ENCODE data around the gene SPTY2D1.
"Not testable (repeated sequence)": the region's sequence is repeated elsewhere in the genome, so short reads cannot be mapped to it uniquely, and the experiment has no call there.

SPTY2D1 gene

DNA sequence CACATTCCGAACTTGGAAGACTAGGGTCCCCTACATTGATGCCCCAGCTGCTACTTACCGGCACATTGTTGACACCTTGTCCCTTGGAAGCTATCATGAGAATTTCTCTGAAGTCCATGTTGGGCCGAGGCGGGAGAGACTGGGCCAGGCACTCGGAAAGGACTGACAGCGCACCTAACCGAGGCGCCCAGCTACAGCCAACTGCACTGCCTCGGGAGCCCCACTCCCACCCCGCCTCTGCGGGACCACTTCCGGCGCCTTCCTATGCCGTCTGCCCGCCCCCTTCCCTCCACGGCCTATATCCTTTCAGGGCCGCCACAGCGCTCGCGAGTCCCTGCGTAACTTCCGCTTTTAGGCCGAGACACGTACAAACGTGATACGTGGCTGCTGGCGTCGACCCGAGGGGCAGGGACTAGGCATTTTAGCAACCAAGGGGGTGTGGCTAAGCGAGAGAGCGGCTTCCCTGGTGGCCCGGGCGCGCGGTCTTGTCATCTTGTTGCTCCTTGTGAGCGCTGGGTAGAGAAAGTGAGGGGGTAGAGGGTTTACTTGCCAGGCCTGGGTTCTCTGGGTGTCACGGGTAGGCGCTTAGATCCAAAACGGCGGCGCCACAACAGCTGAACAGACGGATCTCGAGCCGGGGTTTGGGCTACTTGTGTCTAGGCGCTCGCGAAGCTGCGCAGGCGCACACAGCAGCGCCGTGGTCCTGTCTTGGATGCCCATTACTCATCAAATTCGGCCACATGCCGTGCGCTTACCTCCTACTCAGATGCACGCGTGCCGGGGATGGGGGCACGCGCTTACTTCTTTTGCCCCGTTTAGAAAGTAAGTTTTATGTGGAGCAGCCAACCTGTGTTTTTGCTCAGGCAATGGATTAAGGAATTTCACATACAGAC is at the start of gene SPTY2D1:
Gene SPTY2D1, minus strand, starts transcription at position 203 of the 893 bp plus-strand sequence. Its CDS starts 85 bp downstream, at position 118.
- H3K4me3 ChIP-seq (ENCODE audit: control insufficient read depth, low read depth, low read length), result peak within 1 kb of the TSS; percentile 99
- TF ChIP-seq, protein P1, sequence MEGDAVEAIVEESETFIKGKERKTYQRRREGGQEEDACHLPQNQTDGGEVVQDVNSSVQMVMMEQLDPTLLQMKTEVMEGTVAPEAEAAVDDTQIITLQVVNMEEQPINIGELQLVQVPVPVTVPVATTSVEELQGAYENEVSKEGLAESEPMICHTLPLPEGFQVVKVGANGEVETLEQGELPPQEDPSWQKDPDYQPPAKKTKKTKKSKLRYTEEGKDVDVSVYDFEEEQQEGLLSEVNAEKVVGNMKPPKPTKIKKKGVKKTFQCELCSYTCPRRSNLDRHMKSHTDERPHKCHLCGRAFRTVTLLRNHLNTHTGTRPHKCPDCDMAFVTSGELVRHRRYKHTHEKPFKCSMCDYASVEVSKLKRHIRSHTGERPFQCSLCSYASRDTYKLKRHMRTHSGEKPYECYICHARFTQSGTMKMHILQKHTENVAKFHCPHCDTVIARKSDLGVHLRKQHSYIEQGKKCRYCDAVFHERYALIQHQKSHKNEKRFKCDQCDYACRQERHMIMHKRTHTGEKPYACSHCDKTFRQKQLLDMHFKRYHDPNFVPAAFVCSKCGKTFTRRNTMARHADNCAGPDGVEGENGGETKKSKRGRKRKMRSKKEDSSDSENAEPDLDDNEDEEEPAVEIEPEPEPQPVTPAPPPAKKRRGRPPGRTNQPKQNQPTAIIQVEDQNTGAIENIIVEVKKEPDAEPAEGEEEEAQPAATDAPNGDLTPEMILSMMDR (conservative IDR thresholded peaks at IDR 0.05; ENCODE audit: control insufficient read depth, insufficient read depth, low read depth, low read length), result no peak
- peak; percentile 99 for DNase-seq (ENCODE audit: low read depth)

GRCh38 chr11:18682466-18682865 is 48.3 kb upstream of the SPTY2D1 start:
- no peak for DNase-seq (ENCODE audit: low read depth)
- TF ChIP-seq, protein P1 (conservative IDR thresholded peaks at IDR 0.05; ENCODE audit: control insufficient read depth, insufficient read depth, low read depth, low read length), result no peak
- no peak overlapping the region for H3K4me3 ChIP-seq (ENCODE audit: control insufficient read depth, low read depth, low read length)

DNA sequence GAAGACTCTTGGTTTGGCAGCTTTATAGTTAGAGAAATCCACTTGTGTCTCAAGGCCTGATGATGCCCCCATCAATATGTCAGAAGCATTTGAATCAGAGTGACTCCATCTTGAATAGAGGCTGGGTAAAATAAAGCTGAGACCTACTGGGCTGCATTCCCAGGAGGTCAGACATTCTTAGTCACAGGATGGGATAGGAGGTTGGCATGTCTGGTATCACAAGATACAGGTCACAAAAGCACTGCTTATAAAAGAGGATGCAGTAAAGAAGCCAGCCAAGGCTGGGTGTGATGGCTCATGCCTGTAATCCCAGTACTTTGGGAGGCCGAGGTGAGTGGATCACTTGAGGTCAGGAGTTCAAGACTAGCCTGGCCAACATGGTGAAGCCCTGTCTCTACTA is 47.8 kb upstream of the SPTY2D1 start:
- DNase-seq (ENCODE audit: low read depth); H3K4me3 ChIP-seq (ENCODE audit: control insufficient read depth, low read depth, low read length): not testable (repeated sequence)

DNA sequence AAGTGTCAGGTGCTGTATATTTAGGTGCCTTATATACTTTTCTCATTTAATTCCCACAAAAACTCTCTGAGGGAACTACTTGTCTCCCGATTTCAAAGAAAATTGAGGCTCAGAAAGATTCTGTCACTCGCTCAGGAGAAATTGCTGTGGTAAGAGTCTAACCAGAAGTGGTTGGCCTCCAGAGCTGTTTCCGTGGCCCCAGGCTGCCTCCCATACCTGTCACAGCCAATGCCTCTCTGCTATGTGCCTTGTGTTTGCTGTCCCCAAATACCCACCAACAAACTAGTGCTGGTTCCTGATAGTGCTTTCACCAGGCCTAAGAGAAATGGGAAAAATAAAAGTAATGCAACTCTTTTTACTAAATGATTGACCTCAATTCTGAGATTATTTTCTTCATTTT is 43.4 kb upstream of the SPTY2D1 start:
- no peak overlapping the region for H3K4me3 ChIP-seq (ENCODE audit: control insufficient read depth, low read depth, low read length)
- TF ChIP-seq, protein P1 (conservative IDR thresholded peaks at IDR 0.05; ENCODE audit: control insufficient read depth, insufficient read depth, low read depth, low read length), result no peak
- no peak for DNase-seq (ENCODE audit: low read depth)

- TF ChIP-seq, protein P1 (conservative IDR thresholded peaks at IDR 0.05; ENCODE audit: control insufficient read depth, insufficient read depth, low read depth, low read length), result no peak
- no peak for DNase-seq (ENCODE audit: low read depth)
- no peak overlapping the region for H3K4me3 ChIP-seq (ENCODE audit: control insufficient read depth, low read depth, low read length)
These were observed 42.7 kb upstream of the SPTY2D1 start for GRCh38 chr11:18676803-18677202.

- DNase-seq (ENCODE audit: low read depth); H3K4me3 ChIP-seq (ENCODE audit: control insufficient read depth, low read depth, low read length): not testable (repeated sequence)
These were observed 38.1 kb upstream of the SPTY2D1 start for GRCh38 chr11:18672209-18672608.

- DNase-seq (ENCODE audit: low read depth), result no peak
- H3K4me3 ChIP-seq (ENCODE audit: control insufficient read depth, low read depth, low read length), result no peak overlapping the region
- TF ChIP-seq, protein P1 (conservative IDR thresholded peaks at IDR 0.05; ENCODE audit: control insufficient read depth, insufficient read depth, low read depth, low read length), result no peak
These were observed 37.1 kb upstream of the SPTY2D1 start for GRCh38 chr11:18671246-18671645.

Data from fibroblast of mammary gland (primary cell).